Endothelial cell of umbilical vein (primary cell): ENCODE results near the gene OPN1SW. TPM values are rescaled to one million over a fixed set of nuclear protein-coding genes. Genes with fewer than 3 reads are reported as not detected.
A peak's percentile ranks its signal among the peaks of the same experiment; 100 is the strongest.

Source experiments
- BruUV-seq: library from RNA; stranded (reverse); fragments of 400-500 nt; replicated peaks from 2 replicates; lab custom pipeline; 2021; lab: Mats Ljungman, UMichigan
- CTCF ChIA-PET: fragments of 300-600, 350-600 bp; sonication (Branson Sonifier 250); formaldehyde crosslinking; loops from one replicate; lab custom pipeline; 2021; ENCODE audit warnings: antibody characterized with exemption, inconsistent platforms; lab: Charles Lee
- POLR2A ChIA-PET: fragments of 300-600, 350-600 bp; sonication (Branson Sonifier 250); formaldehyde crosslinking; loops from one replicate; lab custom pipeline; 2021; ENCODE audit warnings: antibody characterized with exemption, inconsistent platforms; lab: Charles Lee
- DNase-seq: peaks from one replicate; pipeline ENCODE4 v3.0.0-alpha.2; 2011; ENCODE audit warnings: low read depth, low spot score
- FAIRE-seq: peaks from 2 replicates; lab custom pipeline; 2011; peaks lifted over from hg19 to GRCh38; lab: Jason Lieb, UNC
- H2AFZ ChIP-seq: 2 replicates; pipeline ENCODE4 v1.6.0; 2012; ENCODE audit warnings: low read depth, low read length, control low read depth, inconsistent platforms
- H3K27ac ChIP-seq: 2 replicates; pipeline ENCODE4 v1.5.1; 2011; ENCODE audit warnings: low read depth, mild to moderate bottlenecking, control low read depth, low read length, moderate library complexity; ENCODE audit not compliant: insufficient read depth
- H3K27me3 ChIP-seq, 2 experiments: 2 replicates each; pipeline versions ENCODE4 v1.6.0 to v1.6.1; 2011; ENCODE audit warnings: low read length in 2 of 2, mixed read lengths in 1 of 2; ENCODE audit not compliant: control insufficient read depth in 2 of 2, insufficient read depth in 2 of 2
- H3K36me3 ChIP-seq, 2 experiments: 2 replicates in 1 of 2; 3 replicates in 1 of 2; pipeline ENCODE4 v1.5.1; 2011; ENCODE audit warnings: low read length in 2 of 2, mild to moderate bottlenecking in 1 of 2, moderate library complexity in 1 of 2; ENCODE audit not compliant: control insufficient read depth in 2 of 2, insufficient read depth in 2 of 2; ENCODE audit errors: extremely low read depth in 1 of 2
- H3K4me1 ChIP-seq: 3 replicates; pipeline ENCODE4 v1.5.1; 2011; ENCODE audit warnings: mild to moderate bottlenecking, low read length; ENCODE audit not compliant: control insufficient read depth, insufficient read depth; ENCODE audit errors: extremely low read depth
- H3K4me2 ChIP-seq: 2 replicates; pipeline ENCODE4 v1.6.1; 2011; ENCODE audit warnings: low read length, control low read depth, mixed read lengths; ENCODE audit not compliant: insufficient read depth
- H3K4me3 ChIP-seq, 3 experiments: fragments of 200-600 bp in 1 of 3; sonication (generic), shearing (Covaris generic) in 1 of 3; replicated peaks in 1 of 3; 2 replicates each; pipeline ENCODE4 v1.5.1; 2011 to 2016; ENCODE audit warnings: control low read depth in 3 of 3, low read length in 3 of 3, mild to moderate bottlenecking in 2 of 3, inconsistent platforms in 1 of 3, low read depth in 1 of 3, moderate library complexity in 1 of 3; ENCODE audit not compliant: insufficient read depth in 1 of 3
- H3K79me2 ChIP-seq: 2 replicates; pipeline ENCODE4 v1.6.0; 2012; ENCODE audit warnings: low read length, inconsistent platforms; ENCODE audit not compliant: control insufficient read depth, insufficient read depth
- H3K9ac ChIP-seq: replicated peaks from 2 replicates; pipeline ENCODE3; 2011; ENCODE audit warnings: low read length, control low read depth; ENCODE audit not compliant: insufficient read depth; ENCODE audit errors: extremely low read depth
- H3K9me1 ChIP-seq: replicated peaks from 3 replicates; pipeline ENCODE4 v1.6.0; 2011; ENCODE audit warnings: mild to moderate bottlenecking, low read length; ENCODE audit not compliant: control insufficient read depth, insufficient read depth; ENCODE audit errors: extremely low read depth
- H3K9me3 ChIP-seq: replicated peaks from 2 replicates; pipeline ENCODE4 v1.5.1; 2012; ENCODE audit warnings: low read length, inconsistent platforms; ENCODE audit not compliant: control insufficient read depth, insufficient read depth
- H4K20me1 ChIP-seq: replicated peaks from 2 replicates; pipeline ENCODE3; 2011; ENCODE audit warnings: mild to moderate bottlenecking, low read length; ENCODE audit not compliant: control insufficient read depth, insufficient read depth; ENCODE audit errors: extremely low read depth
- EZH2 ChIP-seq: IDR thresholded peaks from 2 replicates; pipeline ENCODE4 v1.6.1; 2012; ENCODE audit warnings: borderline replicate concordance, low read depth, mild to moderate bottlenecking, moderate library complexity, low read length, inconsistent platforms; ENCODE audit not compliant: severe bottlenecking
- FOS ChIP-seq: IDR thresholded peaks from 2 replicates; pipeline ENCODE4 v1.6.1; 2011; ENCODE audit warnings: mild to moderate bottlenecking, low read length, moderate library complexity, borderline replicate concordance; ENCODE audit not compliant: insufficient read depth
- GATA2 ChIP-seq: IDR thresholded peaks from 2 replicates; pipeline ENCODE4 v1.7.0; 2011; ENCODE audit warnings: low read depth, mild to moderate bottlenecking, moderate library complexity, mixed read lengths, low read length; ENCODE audit not compliant: insufficient read length, insufficient read depth
- JUN ChIP-seq: IDR thresholded peaks from 2 replicates; pipeline ENCODE4 v1.6.1; 2011; ENCODE audit warnings: borderline replicate concordance, low read depth; ENCODE audit not compliant: insufficient read length, insufficient read depth
- MAX ChIP-seq: IDR thresholded peaks from 2 replicates; pipeline ENCODE4 v1.6.1; 2011; ENCODE audit not compliant: insufficient read depth, insufficient read length
- MYC ChIP-seq: IDR thresholded peaks from one replicate; pipeline ENCODE4 v1.6.1; 2011; ENCODE audit warnings: mild to moderate bottlenecking, low read depth, low read length
- POLR2A ChIP-seq: IDR thresholded peaks from 2 replicates; pipeline ENCODE4 v1.6.1; 2012; ENCODE audit warnings: low read depth, mild to moderate bottlenecking, control low read depth, low read length
- POLR2AphosphoS5 ChIP-seq: IDR thresholded peaks from 2 replicates; pipeline ENCODE4 v1.6.1; 2012; ENCODE audit warnings: low read depth, mild to moderate bottlenecking, control low read depth, low read length, moderate library complexity; ENCODE audit not compliant: insufficient read depth
- dilution Hi-C: fragments of 300-500 bp; cut with MboI; formaldehyde crosslinking; loops from one replicate; pipeline ENCODE4 v1.15.0; 2019; ENCODE audit warnings: low sequenced_read_pairs; ENCODE audit not compliant: extremely low pct_ligation_motif_present
- intact Hi-C: fragments of 100-400 bp; cut with micrococcal nuclease; formaldehyde crosslinking; loops from one replicate; pipeline ENCODE4 v1.10.0; 2022
- polyA plus RNA-seq, 4 experiments: library from polyadenylated mRNA; depleted of rRNA in 3 of 4; stranded (reverse) in 3 of 4; unstranded in 1 of 4; fragments of >200 nt; gene quantifications; 2 replicates each; pipeline versions ENCODE4 v1.2.1 to v1.2.3, GENCODE V29; 2011 to 2012; ENCODE audit warnings: missing spikeins in 1 of 4
- total RNA-seq: library from RNA; stranded (reverse); gene quantifications from 2 replicates; pipeline ENCODE4 v1.2.3, GENCODE V29; 2021

The OPN1SW gene
- total and polyA plus RNA-seq, 2 donors (not counting 3 experiments of a cell fraction or from before 2014, with no cell fraction given): not detected

GRCh38 chr7:128773604-128774003 lies 2.0 kb downstream of the OPN1SW start:
- dilution Hi-C loops: no loop called here
- DNase-seq: no peak
- Histone ChIP-seq H3K36me3 (peaks cover 19 to 23% of the 10 kb centered on the region in 2 experiments), H3K9me3 (peaks cover 3% of the 10 kb centered on the region), H2AFZ (no peak overlapping the region), H3K79me2 (no peaks in the 10 kb centered on the region), H3K4me3 (no peak overlapping the region), H3K27ac (no peak overlapping the region), H3K9me1 (no peaks in the 10 kb centered on the region), H3K4me1 (peaks cover 2% of the 10 kb centered on the region), H3K27me3 (no peaks in the 10 kb centered on the region), H3K9ac (no peak overlapping the region), H3K4me2 (no peak overlapping the region), H4K20me1 (no peaks in the 10 kb centered on the region)
- no peak for FAIRE-seq
- TF ChIP-seq POLR2A (no peak), EZH2 (no peak), MAX (no peak), FOS (no peak), GATA2 (no peak), MYC (no peak), POLR2AphosphoS5 (no peak), JUN (no peak)
- ChIA-PET POLR2A (no interaction called here), CTCF (interaction anchor here (1.5 to 1.6 kb wide), 2 partner anchors 36 to 41 kb away, joined by 3 read pairs; no protein-coding TSS in a partner anchor)
- intact Hi-C loops: no loop called here
- no TSS peak for BruUV-seq

GRCh38 chr7:128770233-128770632 lies 5.4 kb downstream of the OPN1SW start:
- intact Hi-C loops: no loop called here
- CTCF ChIA-PET: interaction anchor here (1.0 to 2.1 kb wide), 4 partner anchors 11 to 72 kb away, joined by 3 to 5 read pairs (median 4); no protein-coding TSS in a partner anchor
- Histone ChIP-seq H3K9ac (no peak overlapping the region), H4K20me1 (no peaks in the 10 kb centered on the region), H3K4me3 (no peak overlapping the region), H2AFZ (no peak overlapping the region), H3K27me3 (no peaks in the 10 kb centered on the region), H3K4me1 (peaks cover 2% of the 10 kb centered on the region), H3K27ac (no peak overlapping the region), H3K9me1 (no peaks in the 10 kb centered on the region), H3K9me3 (no peaks in the 10 kb centered on the region), H3K36me3 (peaks cover 29 to 33% of the 10 kb centered on the region in 2 experiments), H3K79me2 (no peaks in the 10 kb centered on the region), H3K4me2 (no peak overlapping the region)
- dilution Hi-C loops: no loop called here
- no peak for TF ChIP-seq MYC
- TF ChIP-seq EZH2: no peak
- TF ChIP-seq POLR2A: no peak
- POLR2A ChIA-PET: no interaction called here
- DNase-seq: peak; percentile 33
- peak; percentile 43 for FAIRE-seq
- TSS peak; percentile 34 for BruUV-seq
